ENCODE results near the gene POMT2.

Gene POMT2

DNA sequence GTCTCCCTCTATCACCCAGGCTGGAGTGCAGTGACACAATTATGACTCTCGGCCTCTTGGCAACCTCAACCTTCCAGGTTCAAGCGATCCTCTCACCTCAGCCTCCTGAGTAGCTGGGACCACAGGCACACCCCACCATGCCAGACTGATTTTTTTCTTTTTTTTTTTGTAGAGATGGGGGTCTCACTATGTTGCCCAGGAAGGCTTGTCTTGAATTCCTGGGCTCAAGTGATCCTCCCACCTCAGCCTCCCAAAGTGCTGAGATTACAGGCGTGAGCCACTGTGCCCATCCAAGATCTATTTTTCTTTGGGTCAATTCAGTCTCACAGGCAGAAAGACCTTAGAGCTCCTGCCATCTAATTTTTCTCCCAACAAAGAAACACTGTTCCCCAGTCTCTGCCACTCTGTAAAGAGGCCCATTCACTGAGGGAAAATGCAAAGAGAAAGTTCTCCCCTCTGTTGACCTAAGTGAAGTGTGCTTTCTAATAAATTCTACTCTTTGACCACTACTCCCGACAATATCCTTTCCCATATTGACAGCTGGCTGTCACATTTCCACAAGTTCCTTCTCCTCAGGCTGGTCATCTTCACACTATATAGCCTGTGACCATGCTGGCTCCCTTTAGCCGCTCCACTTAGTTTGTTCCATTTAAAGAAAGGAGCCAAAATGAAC is 32.9 kb upstream of the POMT2 start:
- no peak overlapping the region for H3K4me3 ChIP-seq (ENCODE audit: control insufficient read depth, low read depth, low read length)
- no peak for DNase-seq (ENCODE audit: low read depth)
- TF ChIP-seq, protein P1, sequence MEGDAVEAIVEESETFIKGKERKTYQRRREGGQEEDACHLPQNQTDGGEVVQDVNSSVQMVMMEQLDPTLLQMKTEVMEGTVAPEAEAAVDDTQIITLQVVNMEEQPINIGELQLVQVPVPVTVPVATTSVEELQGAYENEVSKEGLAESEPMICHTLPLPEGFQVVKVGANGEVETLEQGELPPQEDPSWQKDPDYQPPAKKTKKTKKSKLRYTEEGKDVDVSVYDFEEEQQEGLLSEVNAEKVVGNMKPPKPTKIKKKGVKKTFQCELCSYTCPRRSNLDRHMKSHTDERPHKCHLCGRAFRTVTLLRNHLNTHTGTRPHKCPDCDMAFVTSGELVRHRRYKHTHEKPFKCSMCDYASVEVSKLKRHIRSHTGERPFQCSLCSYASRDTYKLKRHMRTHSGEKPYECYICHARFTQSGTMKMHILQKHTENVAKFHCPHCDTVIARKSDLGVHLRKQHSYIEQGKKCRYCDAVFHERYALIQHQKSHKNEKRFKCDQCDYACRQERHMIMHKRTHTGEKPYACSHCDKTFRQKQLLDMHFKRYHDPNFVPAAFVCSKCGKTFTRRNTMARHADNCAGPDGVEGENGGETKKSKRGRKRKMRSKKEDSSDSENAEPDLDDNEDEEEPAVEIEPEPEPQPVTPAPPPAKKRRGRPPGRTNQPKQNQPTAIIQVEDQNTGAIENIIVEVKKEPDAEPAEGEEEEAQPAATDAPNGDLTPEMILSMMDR (conservative IDR thresholded peaks at IDR 0.05; ENCODE audit: control insufficient read depth, insufficient read depth, low read depth, low read length) = no peak

DNA sequence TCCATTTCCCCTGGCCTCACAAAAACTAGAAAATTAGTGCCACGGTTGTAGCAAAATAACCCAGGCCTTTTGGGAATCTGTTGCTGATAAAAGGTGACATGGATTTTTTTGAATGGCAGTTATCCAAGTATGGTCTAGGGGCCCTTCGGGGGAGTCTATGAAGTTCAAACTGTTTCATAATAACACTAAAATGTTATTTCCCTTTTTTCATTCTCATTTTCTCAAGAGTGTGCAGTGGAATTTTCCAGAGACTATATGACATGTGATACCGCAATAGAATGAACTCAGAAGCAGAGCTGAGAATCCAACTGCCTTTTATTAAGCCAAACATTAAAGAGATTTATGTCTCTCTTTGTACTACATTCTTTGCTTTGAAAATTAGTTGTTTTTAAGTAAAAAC is 27.1 kb upstream of the POMT2 start:
- TF ChIP-seq, protein P1 (conservative IDR thresholded peaks at IDR 0.05; ENCODE audit: control insufficient read depth, insufficient read depth, low read depth, low read length) = no peak
- no peak for DNase-seq (ENCODE audit: low read depth)
- no peak overlapping the region for H3K4me3 ChIP-seq (ENCODE audit: control insufficient read depth, low read depth, low read length)

DNA sequence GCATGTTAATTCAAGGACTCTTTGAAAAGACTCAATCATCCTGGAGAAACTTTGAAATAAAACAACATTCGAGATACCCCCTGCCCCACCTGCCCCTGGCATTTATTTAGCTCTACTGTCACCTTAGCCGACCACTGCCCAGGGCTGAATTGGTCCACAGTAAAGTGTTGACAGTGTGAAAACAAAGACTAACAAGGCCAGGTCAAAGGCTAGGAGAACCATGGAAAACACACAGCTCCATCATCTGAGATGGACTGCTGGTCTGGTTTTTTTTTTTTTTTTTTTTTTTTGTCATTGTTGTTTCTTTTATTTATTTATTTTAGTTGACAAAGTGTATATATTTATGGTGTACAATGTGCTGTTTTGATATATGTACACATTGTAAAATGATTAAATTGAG is 25.8 kb upstream of the POMT2 start:
- no peak overlapping the region for H3K4me3 ChIP-seq (ENCODE audit: control insufficient read depth, low read depth, low read length)
- no peak for DNase-seq (ENCODE audit: low read depth)
- TF ChIP-seq, protein P1 (conservative IDR thresholded peaks at IDR 0.05; ENCODE audit: control insufficient read depth, insufficient read depth, low read depth, low read length) = no peak

DNA sequence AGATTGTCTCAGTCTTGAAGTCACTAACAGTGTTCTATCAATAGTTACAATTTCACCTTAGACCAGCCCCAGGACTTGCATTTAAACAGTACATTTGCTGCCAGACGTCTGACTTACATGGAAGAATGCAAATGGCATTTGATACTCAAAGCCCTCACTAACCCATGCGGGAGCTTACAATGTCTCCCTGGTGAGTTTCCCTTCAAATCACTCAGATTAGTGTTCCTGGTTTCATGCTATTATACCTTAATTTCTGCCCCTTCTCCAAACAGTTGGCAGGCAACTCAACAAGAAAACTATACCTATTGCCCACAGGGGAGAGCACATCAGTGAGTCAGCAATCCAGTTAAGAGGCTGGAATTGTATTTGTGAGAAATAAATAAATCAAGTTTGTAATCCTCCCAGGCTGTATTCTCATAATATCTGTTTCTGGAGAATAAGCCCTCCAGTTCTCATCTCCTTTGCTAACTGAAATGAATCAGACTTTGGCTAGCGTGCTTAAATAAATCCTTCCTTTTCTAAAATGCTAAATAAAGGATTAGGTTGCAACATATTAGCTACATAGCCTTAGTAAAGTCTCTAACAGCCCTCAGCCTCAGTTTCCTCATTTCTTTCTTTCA is 23.8 kb upstream of the POMT2 start:
- no peak overlapping the region for H3K4me3 ChIP-seq (ENCODE audit: control insufficient read depth, low read depth, low read length)
- TF ChIP-seq, protein P1 (conservative IDR thresholded peaks at IDR 0.05; ENCODE audit: control insufficient read depth, insufficient read depth, low read depth, low read length) = no peak
- DNase-seq (ENCODE audit: low read depth) = no peak

DNA sequence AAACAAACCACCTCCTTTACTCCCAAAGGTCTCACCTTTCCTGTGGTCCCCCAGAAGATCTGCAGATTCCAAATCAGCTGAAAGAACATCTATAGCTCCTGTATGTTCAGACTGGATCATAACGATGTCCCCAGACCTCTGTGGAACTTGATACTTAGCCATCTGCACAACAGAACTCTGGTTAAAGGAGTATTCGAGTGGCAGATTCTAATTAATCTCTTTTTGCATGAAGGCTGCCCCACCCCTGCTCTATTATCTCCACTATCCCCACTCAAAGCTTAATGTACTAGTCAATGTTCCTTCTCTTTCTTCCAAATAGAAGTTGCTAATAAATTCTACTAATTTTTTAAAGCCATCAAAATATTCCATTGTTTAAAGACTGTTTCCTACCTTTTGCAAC is 23.0 kb upstream of the POMT2 start:
- TF ChIP-seq, protein P1 (conservative IDR thresholded peaks at IDR 0.05; ENCODE audit: control insufficient read depth, insufficient read depth, low read depth, low read length) = no peak
- H3K4me3 ChIP-seq (ENCODE audit: control insufficient read depth, low read depth, low read length) = no peak overlapping the region
- no peak for DNase-seq (ENCODE audit: low read depth)

DNA sequence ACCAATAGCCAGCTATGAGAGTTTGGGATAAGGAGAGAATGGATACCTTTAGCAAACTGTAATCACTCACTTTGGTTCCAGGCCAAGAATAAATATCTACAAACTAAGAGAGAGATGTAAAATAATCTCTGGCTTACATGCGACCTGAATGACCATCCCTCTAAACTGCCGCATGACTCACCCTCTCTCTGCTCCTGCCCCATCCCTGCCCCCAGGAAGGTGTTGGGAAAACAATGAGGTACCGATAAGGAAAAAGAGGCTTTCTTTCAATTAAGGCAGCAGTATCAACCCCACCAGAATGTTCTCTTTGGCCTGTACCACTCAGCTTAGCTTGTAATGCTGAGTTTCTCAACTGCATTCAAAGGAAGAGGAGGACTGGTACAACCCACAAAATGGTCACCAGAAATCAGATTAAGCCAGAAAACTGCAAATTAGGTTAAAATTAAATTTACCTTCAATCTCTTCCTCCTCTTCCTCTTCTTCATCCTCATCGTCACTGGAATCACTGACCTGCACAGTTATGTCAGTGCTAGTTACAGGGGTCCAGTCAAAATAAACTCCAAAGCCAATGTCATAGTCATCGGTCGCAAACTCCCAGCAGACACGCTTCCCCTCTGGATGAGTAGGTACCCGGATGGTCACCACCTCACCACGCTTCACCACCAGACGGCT is 22.2 kb upstream of the POMT2 start:
- TF ChIP-seq, protein P1 (conservative IDR thresholded peaks at IDR 0.05; ENCODE audit: control insufficient read depth, insufficient read depth, low read depth, low read length) = no peak
- H3K4me3 ChIP-seq (ENCODE audit: control insufficient read depth, low read depth, low read length) = no peak overlapping the region
- DNase-seq (ENCODE audit: low read depth) = no peak
